ENCODE data around the gene CAV1.

DNA sequence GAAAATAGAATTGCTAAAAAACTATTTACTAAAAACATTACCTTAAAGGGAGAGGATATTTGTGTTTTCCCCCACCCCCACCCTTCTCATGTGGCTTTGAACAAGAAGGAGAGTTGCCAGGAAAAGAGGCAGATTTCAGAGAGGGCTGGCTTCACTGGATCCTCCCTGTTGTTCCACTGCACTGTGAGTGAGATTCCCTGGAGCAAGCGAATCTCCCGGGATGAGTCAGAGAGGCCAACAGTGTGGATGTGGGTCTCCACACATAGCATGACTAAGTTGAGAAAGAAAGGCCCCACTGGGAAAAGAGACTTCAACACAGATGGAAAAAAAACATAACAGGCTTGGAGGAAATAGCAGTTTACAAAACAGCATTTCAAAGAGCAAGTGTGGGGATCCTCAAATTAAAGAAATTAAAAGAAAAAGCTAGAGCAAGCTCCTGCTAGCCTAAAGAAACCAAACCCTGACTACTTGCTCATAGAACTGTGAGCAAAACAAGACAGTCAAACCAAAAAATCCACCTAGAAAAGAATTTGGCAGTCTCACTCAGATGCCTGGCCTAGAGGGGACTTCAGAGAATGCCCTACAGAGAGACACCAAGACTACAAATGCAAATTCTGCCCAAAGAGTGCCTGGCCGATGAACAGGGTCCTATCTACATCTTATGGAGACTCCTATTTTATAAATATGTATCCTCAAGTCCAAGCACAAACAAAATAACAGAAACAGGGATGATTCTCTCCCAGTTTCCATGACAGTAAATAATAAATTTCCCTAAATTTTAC lies 3.4 kb downstream of the CAV1 start:
- TF ChIP-seq, protein P1, sequence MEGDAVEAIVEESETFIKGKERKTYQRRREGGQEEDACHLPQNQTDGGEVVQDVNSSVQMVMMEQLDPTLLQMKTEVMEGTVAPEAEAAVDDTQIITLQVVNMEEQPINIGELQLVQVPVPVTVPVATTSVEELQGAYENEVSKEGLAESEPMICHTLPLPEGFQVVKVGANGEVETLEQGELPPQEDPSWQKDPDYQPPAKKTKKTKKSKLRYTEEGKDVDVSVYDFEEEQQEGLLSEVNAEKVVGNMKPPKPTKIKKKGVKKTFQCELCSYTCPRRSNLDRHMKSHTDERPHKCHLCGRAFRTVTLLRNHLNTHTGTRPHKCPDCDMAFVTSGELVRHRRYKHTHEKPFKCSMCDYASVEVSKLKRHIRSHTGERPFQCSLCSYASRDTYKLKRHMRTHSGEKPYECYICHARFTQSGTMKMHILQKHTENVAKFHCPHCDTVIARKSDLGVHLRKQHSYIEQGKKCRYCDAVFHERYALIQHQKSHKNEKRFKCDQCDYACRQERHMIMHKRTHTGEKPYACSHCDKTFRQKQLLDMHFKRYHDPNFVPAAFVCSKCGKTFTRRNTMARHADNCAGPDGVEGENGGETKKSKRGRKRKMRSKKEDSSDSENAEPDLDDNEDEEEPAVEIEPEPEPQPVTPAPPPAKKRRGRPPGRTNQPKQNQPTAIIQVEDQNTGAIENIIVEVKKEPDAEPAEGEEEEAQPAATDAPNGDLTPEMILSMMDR (IDR thresholded peaks at IDR 0.05) = no peak
- TF ChIP-seq ZFX (IDR thresholded peaks at IDR 0.05; ENCODE audit: borderline replicate concordance) = no peak
